ENCODE measurements around the gene MYO6.

Gene MYO6

DNA sequence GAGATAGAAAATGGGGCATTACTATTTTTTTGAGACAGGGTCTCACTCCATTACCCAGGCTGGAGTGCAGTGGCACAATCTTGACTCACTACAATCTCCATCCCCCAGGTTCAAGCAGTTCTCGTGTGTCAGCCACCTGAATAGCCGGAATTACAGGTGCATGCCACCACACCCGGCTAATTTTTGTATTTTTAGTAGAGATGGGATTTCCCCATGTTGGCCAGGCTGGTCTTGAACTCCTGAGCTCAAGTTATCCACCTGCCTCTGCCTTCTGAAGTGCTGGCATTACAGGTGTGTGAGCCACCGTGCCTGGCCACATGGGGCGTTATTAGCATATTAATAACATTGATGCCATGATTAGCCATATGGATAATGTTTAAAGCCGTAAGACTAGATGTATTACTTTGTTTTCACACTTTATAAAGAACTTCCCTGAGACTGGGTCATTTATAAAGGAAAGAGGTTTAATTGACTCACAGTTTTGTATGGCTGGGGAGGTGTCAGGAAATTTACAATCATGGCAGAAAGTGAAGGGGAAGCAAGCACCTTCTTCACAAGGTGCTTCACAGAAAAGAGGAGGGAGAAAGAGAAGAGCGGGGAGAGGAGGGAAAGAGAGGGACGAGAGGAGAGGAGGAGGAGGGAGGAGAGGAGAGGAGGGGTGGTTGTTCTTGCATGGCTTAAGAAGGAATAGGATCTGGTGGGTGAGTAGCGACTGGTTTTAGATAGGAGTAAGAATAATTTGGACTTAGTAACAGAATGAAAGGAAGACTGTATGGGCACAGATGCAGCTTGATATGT, 51.9 kb downstream of the MYO6 start:
- H3K4me3 ChIP-seq (ENCODE audit: low read length): no peak overlapping the region
- no peak for DNase-seq (ENCODE audit: low read depth)
- TF ChIP-seq, protein P1, sequence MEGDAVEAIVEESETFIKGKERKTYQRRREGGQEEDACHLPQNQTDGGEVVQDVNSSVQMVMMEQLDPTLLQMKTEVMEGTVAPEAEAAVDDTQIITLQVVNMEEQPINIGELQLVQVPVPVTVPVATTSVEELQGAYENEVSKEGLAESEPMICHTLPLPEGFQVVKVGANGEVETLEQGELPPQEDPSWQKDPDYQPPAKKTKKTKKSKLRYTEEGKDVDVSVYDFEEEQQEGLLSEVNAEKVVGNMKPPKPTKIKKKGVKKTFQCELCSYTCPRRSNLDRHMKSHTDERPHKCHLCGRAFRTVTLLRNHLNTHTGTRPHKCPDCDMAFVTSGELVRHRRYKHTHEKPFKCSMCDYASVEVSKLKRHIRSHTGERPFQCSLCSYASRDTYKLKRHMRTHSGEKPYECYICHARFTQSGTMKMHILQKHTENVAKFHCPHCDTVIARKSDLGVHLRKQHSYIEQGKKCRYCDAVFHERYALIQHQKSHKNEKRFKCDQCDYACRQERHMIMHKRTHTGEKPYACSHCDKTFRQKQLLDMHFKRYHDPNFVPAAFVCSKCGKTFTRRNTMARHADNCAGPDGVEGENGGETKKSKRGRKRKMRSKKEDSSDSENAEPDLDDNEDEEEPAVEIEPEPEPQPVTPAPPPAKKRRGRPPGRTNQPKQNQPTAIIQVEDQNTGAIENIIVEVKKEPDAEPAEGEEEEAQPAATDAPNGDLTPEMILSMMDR (conservative IDR thresholded peaks at IDR 0.05; ENCODE audit: low read depth, low read length): no peak

DNA sequence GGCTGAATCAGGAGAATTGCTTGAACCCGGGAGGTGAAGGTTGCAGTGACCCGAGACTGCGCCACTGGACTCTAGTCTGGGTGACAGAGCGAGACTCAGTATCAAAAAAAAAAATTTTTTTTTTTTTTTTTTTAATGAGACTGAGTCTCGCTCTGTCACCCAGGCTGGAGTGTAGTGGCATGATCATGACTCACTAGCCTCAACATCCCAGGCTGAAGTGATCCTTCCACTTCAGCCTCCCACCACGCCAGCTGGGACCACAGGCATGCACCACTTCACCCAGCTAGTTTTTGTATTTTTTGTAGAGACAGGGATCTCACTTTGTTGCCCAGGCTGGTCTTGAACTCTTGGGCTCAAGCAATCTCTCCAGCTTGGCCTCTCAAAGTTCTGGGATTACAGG, 53.3 kb downstream of the MYO6 start:
- TF ChIP-seq, protein P1 (conservative IDR thresholded peaks at IDR 0.05; ENCODE audit: low read depth, low read length): no peak
- no peak overlapping the region for H3K4me3 ChIP-seq (ENCODE audit: low read length)
- no peak for DNase-seq (ENCODE audit: low read depth)

GRCh38 chr6:75808507-75808906, 59.5 kb downstream of the MYO6 start:
- DNase-seq (ENCODE audit: low read depth): no peak
- TF ChIP-seq, protein P1 (conservative IDR thresholded peaks at IDR 0.05; ENCODE audit: low read depth, low read length): no peak
- no peak overlapping the region for H3K4me3 ChIP-seq (ENCODE audit: low read length)

- TF ChIP-seq, protein P1 (conservative IDR thresholded peaks at IDR 0.05; ENCODE audit: low read depth, low read length): no peak
These were observed 63.5 kb downstream of the MYO6 start for GRCh38 chr6:75812560-75812959.

DNA sequence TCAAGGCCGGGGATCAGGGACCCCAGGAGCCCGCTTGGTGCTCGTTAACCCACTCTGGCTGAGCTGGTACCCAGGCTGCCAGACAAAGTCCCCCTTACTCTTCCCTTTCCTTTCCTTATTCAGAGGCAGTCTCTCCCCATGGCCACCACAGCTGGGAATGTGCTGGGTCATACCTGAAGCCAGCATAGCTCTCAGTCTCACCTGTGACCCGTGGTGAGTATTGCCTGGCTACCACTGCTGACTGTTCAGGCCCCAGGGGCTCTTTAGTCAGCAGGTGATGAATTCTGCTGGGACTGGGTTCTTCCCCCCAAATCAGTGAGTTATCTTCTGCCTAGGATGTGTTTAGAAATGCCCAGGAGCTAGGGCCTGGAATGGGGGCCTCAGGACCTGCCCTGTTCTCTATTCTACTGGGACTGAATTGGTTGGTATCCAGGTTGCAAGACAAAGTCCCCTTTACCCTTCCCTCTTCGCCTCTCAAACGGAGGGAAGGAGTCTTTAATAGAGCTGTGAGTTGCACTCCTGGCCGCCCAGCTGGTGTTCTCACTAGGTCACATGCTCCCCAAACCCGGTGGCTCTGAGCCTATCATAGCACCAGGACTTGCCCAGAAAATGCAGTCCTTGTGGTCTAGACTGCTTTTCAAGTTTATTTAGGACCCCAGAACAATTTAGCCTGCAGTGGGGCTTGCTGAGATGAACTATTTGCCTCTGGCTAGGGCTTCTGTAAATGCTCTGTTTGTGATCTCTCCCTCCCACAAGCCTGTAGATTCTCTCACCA, 64.6 kb downstream of the MYO6 start:
- DNase-seq (ENCODE audit: low read depth): no peak
- TF ChIP-seq, protein P1 (conservative IDR thresholded peaks at IDR 0.05; ENCODE audit: low read depth, low read length): no peak
- H3K4me3 ChIP-seq (ENCODE audit: low read length): no peak overlapping the region

More at GRCh38 chr6:75812560-75812959, 63.5 kb downstream of the MYO6 start:
- no peak overlapping the region for H3K4me3 ChIP-seq (ENCODE audit: low read length)
- DNase-seq (ENCODE audit: low read depth): no peak

GRCh38 chr6:75815756-75816155, 66.7 kb downstream of the MYO6 start:
- TF ChIP-seq, protein P1 (conservative IDR thresholded peaks at IDR 0.05; ENCODE audit: low read depth, low read length): no peak
- no peak overlapping the region for H3K4me3 ChIP-seq (ENCODE audit: low read length)
- no peak for DNase-seq (ENCODE audit: low read depth)
